GM19239 (cell line): ENCODE measurements around the gene TRMT6.

ENCODE experiments used
- DNase-seq: peaks from one replicate; pipeline ENCODE4 v3.0.0; 2011; ENCODE audit warnings: low spot score; ENCODE audit not compliant: insufficient read length
- FAIRE-seq: peaks from 2 replicates; lab custom pipeline; 2011; peaks lifted over from hg19 to GRCh38; lab: Jason Lieb, UNC

Gene TRMT6

DNA sequence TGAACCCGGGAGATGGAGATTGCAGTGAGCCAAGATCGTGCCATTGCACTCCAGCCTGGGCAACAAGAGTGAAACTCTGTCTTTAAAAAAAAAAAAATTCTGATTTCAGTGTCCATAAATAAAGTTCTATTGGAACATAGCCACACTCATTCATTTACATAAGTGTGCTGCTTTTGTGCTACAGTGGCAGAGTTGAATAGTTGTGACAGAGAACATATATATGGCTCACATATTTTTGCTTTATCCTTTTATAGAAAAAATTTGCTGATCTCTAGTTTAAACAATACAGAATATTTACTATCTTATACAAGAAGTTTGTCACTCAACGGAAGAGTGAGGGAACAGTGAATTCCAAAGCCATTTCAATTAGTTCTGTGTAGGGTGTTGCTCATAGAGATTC, 18.1 kb upstream of the TRMT6 start:
- FAIRE-seq, result no peak
- DNase-seq, result no peak

DNA sequence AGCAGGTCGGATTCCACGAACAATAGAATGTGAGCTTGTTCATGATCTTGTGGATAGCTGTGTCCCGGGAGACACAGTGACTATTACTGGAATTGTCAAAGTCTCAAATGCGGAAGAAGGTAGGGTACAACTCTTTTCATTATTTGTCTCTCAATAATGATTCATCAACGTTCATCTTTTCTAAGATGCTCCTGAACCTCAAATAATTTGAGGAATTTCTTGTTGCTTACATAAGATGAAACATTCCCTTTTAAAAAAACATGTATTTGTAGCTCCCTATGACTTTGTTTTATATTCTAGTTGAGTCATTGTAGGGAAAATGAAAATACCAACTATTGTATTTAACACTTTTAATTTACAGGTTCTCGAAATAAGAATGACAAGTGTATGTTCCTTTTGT, 17.1 kb upstream of the TRMT6 start:
- DNase-seq, result no peak
- FAIRE-seq, result no peak

DNA sequence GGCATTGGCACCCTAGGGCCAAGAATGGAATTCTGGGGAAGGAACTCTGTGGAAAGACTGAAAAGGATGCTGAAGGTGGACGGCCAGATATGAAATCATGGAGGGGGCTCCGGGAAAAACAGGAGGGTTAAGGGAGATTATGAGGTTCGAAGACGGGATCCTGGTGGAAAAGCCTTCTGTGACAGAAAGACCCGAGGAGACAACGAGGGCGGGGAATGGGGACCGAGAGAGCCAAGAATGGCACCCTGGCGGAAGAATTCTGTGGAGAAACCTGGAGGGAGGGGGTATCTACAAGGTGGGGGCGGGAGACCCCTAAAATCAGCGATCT, 426 bp downstream of the TRMT6 start:
- no peak for FAIRE-seq
- no peak for DNase-seq

DNA sequence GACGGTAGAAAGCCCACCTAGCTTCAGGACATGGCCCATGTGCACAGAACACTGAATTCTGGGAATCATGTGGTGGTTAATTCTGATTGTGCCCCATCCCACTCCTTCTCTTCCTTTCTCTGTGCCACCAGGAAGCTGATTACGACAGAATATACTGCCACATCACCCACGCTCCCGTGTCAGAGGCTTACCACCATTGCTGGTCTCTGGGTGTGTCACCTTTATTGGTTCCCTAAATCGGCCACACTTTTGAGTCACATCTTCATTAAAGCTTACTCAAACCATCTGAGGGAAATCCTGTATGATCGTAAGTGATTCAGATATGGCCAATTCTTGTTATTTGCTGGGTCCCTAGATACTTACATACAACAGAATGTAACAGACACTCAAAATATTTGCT, 3.1 kb downstream of the TRMT6 start:
- DNase-seq (no peak), FAIRE-seq (no peak)

DNA sequence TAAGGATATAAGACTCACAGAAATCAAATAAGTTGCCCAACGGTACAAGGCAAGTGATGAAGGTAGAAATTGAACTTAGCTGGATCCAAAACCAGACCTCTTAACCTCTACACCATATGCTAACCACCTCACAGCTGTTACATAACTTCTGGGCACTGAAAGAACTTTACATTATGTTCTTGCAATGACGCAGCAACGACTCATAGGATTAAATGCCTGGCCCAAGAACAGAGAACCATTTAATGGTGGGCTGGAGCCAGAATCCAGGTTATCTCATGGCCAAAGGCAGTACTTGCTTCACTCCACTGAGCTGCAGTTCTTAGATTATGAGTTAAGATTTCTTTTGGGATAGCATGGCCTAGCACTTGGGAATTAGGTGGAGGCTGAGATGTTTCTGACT, 4.4 kb downstream of the TRMT6 start:
- FAIRE-seq (no peak), DNase-seq (no peak)

DNA sequence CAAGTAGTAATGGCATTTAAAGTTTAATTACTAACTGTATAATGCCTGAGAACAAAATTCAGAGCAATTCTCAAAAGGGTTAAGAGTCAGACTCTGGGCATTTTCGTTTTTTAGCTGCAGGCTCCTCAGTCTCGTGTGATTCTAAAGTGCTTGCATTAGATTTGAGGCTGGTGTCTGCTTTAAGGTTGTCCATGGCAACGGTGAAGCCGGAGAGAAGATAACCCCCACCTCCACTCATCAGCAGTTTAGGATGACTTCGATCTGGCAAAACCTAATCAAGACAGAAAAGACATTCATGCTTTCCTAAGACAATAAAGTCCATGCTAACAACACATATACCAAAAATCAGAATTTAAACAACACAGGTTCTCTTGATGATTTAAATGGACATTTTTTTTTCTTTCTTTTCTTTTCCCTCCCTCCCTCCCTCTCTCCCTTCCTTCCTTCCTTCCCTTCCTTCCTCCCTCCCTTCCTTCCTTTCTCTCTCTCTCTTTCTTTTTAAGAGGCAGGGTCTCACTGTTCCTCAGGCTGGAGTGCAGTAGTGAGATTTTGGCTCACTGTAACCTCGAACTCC, 11.8 kb downstream of the TRMT6 start:
- DNase-seq (no peak), FAIRE-seq (no peak)

DNA sequence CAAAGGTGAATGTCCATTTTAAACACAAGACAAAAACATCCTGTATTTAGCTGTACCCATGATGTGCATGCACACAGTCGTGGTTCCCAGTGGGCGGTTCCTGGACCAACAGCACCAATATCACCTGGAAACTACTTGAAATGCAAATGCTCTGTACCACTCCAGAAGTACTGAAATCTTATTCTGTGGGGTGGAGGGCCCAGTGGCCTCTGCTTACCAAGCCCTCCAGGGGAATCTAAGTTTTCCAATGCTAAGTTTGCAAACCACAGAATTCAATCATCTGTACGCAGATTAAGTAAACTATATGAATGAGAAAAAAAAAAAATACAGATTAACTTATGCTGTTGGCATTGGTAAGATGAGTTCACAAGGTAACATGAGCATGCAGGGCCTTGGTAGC, 14.1 kb downstream of the TRMT6 start:
- FAIRE-seq (no peak), DNase-seq (no peak)

DNA sequence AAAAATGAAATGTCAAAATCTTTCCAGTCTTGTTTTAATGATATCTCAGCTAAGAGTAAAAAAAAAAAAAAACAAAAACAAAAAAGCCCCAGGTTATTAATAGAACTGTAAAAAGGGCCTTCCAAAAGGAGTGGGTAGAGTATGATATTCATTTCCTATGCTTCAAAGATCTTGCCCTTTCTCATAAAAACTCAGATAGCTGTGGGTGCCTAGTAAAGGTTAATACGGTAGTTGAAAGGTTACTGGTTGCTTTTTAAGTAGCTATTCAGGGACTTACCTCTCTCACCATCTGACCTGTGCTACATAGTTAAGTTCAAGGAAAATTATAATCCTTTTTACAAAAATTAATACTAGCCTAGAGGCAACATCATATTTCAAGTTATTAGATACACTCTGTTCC, 14.9 kb downstream of the TRMT6 start:
- DNase-seq (no peak), FAIRE-seq (no peak)

DNA sequence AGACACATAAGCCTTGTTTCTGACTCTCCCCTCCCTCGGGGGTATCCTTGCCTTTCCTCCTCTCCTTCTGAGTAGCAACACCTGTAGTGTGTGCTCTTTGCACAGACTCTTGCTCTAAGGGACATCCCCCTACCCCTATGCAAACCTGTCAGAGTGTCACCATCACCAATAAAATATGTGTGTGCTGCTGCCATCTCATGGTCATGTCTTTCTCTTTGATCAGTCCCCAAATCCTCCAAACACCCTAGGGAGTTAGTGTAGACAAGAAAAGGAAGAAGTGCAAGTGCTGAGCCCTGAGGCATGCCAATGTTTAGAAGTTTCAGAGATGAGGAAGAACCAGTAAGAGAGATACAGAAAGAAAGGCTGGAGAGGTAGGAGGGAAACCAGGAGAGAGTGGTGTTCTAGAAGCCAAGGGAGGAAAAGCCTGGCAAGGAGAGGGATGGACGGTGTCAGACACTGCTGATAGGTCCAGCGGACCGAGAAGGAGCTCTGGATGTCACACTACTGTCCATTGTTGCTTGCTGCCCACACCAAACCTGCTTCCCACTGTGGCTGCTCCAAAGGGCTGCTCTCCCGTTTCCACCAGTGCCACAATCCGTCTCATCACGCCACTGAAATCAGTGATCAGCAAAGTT, 16.4 kb downstream of the TRMT6 start:
- DNase-seq (no peak), FAIRE-seq (no peak)

DNA sequence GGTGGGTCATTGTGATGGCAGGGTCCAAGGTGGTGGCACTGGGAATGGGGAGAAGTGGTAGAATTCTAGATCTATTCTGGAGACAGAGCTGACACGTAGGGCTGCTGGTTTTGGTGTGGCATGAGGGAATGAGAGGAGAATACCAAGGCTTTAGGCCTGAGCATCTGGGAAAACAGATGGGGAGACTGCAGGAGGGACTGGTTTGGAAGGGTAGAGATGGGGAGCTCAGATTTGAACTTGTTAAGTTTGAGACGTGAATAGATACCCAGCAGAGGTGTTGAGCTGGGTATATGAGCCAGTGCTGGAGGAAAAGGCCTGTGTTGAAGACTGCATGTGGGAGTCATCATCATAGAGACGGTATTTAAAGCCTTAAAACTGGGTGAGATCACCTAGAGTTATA, 17.5 kb downstream of the TRMT6 start:
- DNase-seq (no peak), FAIRE-seq (no peak)

DNA sequence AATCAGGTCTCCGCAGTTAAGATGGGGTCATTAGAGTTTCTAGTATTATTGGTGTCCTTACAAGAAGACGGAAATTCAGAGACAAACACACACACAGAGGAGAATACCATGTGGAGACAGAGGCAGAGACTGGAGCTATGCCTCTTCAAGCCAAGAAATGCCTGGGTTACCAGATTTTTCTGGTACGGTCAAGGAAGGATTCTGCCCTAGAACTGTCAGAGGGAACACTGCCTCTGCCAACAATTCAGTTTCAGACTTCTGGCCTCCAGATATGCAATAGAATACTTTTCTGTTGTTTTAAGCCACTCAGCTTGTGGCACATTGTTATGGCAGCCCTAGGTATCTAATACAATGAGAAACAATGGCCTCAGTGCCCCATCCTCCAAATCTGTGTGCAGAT, 18.9 kb downstream of the TRMT6 start:
- DNase-seq, result no peak
- FAIRE-seq, result no peak

DNA sequence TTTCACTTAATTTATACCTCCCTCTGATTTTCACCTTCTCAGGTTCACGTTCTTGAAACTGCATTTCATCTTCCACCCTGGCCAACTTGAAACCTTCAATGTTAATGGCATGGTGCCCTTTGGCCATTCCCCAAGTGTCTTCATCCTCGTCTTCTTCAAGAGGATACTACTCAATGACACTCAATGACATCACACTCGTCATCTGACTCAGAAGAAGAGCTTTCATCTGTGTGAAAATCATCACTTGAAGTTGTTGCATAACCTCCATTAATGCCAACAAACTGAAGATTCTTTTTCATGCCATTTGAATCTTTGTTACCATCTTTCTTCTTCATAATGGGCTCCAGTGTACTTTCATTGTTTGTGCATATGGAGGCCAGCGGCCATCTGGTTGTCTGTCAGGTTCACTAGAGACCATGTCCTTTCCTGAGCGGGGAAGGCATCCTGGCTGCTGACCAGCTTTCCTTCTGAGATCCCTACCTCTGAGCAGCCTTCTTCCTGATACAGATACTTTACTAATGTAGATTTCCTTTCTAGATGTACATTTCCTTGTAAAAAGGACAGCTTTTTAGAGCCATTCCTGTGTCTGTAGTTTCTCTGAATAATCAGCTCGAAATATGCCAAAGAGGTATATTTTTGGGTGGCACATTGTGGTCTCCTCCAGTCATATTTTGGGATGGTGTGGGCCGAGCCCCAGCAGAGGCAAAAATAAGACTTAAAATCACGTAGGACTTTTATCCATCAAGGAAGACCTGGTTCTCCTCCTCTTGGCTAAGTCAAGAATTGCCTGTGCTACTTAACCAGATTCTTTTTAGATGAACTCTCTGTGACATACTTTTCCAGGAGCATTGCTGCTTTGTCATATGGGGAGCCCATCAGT, 21.3 kb downstream of the TRMT6 start:
- FAIRE-seq, result no peak
- DNase-seq, result no peak

DNA sequence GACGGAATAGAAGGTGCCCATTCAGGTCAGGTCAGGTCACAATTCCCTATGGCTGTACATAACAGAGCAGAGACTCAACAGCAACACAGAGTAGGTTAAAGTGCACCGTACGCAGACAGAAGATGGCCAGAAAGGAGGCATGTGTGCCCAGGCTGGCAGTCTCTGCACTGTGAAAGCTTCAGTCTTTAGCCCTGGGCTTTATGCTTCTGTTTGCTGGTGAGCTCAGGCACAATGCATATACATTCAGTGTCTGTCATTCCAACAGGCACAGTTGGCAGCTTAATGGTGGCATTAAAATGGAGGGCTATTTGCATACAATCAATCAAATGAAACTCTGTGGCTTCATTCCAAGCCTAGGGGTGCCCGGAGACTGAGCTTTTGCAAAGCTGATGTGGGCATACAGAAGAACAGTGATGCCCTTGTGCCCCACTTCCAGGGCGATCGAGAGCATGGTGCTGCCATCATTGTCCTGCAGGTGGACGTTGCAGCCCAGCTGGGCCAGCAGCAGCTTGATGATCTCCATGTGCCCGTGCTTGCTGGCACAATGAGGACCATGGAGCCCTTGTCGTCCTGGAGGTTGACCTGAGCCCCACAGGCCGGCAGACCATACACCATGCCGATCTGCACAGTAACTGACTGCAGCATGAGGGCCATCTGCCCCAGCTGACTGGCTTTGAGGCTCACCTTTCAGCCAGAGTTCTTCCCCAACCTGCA, 22.4 kb downstream of the TRMT6 start:
- no peak for DNase-seq
- FAIRE-seq, result no peak

DNA sequence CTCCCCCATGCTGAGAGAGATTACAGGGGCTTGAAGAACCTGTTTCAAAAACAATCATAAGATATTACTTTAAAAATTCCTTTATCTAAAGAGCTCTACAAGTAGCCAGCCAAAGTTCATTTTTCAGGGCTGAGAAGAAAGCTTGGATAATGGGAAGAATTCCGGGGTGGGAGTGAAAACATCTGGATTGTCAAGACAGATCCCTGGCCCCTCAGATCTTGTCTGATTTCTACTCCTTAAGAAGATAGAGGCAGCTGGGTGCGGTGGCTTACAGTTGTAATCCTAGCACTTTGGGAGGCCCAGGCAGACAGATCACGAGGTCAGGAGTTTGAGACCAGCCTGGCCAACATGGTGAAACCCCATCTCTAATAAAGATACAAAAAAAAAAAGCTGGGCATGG, 24.8 kb downstream of the TRMT6 start:
- DNase-seq (no peak), FAIRE-seq (no peak)

DNA sequence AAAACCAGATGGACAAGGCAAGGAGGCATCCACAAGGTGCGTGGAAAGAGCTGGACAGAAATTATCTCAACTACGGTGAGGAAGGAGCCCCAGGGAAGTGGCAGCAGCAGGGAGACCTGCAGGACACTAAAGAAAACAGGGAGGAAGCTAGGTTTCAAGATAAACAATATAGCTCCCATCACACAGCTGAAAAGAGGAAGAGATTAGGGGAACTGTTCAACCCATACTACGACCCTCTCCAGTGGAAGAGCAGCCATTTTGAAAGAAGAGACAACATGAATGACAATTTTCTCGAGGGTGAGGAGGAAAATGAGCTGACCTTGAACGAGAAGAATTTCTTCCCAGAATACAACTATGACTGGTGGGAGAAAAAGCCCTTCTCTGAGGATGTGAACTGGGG, 26.8 kb downstream of the TRMT6 start:
- no peak for FAIRE-seq
- DNase-seq, result no peak

DNA sequence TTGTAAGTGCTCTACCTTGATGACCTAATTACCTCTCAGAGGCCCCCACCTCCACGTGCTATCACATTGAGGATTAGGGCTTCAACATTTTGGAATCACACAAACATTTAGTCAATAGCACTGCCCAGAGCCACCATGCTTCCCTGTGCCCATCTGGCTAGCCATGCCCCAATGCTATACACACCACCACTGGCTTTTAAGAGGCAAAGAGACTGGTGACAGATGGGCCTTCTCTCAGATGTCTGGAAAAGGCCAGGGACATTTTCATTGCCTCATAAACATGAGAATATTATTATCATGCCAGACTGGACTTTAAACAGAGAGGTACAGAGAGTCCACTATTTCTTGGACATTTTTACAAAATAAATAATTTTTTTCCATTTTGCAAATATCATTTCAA, 29.8 kb downstream of the TRMT6 start:
- no peak for FAIRE-seq
- DNase-seq, result no peak

DNA sequence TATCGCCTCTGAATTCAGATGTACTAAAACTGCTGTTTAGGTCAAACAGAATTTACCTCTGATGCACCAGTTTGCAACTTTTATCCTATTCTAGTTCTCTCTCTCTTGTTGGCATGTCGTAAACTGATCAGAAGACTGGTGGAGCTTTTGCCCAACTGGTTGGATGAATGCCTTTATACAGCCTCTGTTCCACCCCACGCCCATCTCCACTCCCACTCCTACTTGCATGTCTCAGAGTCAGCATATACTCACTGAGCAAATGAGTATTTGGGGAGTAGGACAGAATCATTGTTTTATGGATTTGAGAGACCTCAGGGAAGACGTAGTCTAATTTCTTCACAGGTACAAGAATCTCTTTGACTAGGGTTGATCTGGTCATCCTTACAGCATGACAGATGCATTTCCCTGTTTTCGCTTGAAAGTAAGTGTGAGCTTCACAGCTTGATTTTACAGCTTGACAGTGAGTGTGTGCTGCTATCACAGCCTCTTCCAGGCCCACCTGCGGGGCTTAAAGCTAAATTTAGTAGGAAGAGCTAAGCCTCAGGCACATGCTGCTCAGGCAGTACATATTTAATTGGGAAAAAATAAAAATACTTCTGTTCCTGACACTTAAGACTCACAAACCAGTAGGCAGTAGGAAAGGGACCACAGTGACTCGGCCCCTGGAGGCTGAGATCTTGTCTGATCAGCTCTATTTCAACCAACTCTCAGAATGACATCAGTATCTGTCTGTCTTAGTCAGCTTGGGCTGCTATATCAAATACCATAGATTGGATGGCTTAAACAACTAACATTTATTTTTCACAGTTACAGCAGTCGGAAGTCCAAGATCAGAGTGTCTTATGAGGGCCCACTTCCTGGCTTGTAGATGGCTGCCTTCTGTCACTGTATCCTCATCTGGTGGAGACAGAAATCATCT, 30.4 kb downstream of the TRMT6 start:
- no peak for FAIRE-seq
- no peak for DNase-seq

DNA sequence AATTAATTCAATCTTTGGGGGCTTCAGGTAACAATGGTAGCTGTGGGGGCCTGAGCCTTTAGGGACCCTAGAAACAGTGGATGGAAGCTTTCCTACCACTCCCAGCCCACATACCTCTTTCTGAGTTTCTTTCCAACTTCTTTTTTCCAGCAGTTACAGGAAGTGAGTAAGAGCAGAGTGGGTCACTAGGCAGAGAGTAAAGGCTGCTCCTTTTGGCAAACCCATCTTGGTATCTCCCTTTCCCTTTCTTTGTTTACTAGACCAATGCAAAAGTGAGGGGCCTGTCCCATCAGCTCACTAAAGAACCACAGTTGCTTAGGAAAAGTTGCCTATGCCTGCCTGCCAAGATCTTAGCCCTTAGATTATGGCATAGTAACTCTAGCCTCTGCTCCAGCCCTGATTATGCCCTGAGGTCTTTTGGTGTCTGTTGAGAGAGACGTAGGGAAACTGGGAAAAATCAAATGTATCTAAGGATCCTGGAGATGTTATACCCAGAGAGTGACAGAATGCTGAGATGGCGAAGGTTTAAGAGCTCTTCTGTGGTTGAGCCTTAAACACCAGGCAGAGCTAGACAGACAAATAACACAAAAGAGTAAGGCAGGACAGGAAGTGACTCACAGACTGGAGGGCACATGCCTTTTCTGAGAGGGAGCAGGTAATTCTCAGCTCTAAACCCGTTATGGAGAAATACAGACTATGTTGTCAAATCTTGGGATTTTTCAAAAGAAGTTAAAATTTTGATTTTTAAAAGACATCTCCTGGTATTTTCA, 31.3 kb downstream of the TRMT6 start:
- FAIRE-seq (no peak), DNase-seq (no peak)

DNA sequence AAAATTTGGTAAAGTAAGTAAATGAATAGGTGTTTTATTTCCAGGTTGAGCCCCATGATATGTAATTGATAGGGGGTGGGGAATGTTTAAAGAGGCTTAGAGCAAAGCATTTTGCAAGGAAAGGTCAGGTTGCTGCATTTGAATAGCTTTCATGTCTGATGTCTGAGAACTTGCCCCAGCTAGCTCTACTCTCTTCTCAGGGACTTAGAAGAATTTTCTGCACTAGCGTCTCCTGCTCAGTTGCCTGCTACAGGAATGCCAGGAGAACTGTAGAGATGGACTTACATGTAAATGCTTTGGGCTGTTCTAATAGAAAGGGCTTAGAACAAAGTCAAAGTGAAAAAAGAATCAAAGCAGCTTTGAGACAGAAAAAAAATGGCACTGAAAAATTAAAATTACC, 35.5 kb downstream of the TRMT6 start:
- no peak for FAIRE-seq
- DNase-seq, result no peak
